ENCODE measurements around the gene PDC.

DNA sequence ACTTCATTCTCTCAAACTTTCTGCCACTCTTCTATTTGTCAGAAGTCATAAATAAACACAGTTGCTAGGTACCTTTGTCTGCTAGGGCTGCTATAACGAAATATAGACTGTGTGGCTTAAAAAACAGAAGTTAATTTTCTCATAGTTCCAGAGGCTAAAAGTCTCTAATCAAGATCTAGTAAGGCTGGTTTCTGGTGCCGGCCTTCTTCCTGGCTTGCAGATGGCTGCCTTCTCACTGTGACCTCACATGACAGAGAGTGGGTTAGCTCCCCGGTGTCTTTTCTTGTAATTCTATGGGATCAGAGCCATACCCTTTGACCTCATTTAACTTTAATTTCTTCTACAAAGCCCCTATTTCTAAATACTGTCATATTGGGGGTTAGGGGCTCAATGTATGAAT is 5.9 kb downstream of the PDC start:
- TF ChIP-seq SMC3 (IDR thresholded peaks at IDR 0.05): no peak
- TF ChIP-seq SREBF2 (IDR thresholded peaks at IDR 0.05): no peak
- no peak for TF ChIP-seq EHMT2 (IDR thresholded peaks at IDR 0.05; ENCODE audit: low read depth)
- no peak for TF ChIP-seq MAFK (IDR thresholded peaks at IDR 0.05; ENCODE audit: partially characterized antibody)
- TF ChIP-seq, protein P1, sequence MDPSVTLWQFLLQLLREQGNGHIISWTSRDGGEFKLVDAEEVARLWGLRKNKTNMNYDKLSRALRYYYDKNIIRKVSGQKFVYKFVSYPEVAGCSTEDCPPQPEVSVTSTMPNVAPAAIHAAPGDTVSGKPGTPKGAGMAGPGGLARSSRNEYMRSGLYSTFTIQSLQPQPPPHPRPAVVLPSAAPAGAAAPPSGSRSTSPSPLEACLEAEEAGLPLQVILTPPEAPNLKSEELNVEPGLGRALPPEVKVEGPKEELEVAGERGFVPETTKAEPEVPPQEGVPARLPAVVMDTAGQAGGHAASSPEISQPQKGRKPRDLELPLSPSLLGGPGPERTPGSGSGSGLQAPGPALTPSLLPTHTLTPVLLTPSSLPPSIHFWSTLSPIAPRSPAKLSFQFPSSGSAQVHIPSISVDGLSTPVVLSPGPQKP (IDR thresholded peaks at IDR 0.05; ENCODE audit: low read depth, low read length): no peak
- TF ChIP-seq, protein P2, sequence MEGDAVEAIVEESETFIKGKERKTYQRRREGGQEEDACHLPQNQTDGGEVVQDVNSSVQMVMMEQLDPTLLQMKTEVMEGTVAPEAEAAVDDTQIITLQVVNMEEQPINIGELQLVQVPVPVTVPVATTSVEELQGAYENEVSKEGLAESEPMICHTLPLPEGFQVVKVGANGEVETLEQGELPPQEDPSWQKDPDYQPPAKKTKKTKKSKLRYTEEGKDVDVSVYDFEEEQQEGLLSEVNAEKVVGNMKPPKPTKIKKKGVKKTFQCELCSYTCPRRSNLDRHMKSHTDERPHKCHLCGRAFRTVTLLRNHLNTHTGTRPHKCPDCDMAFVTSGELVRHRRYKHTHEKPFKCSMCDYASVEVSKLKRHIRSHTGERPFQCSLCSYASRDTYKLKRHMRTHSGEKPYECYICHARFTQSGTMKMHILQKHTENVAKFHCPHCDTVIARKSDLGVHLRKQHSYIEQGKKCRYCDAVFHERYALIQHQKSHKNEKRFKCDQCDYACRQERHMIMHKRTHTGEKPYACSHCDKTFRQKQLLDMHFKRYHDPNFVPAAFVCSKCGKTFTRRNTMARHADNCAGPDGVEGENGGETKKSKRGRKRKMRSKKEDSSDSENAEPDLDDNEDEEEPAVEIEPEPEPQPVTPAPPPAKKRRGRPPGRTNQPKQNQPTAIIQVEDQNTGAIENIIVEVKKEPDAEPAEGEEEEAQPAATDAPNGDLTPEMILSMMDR (IDR thresholded peaks at IDR 0.05): no peak
- no peak for TF ChIP-seq EP300 (IDR thresholded peaks at IDR 0.05)
- no peak for TF ChIP-seq CBX8 (IDR thresholded peaks at IDR 0.05)
- TF ChIP-seq POLR2A (IDR thresholded peaks at IDR 0.05; ENCODE audit: low read length): no peak
- no peak for TF ChIP-seq CEBPB (IDR thresholded peaks at IDR 0.05)
- no peak for TF ChIP-seq JUNB (IDR thresholded peaks at IDR 0.05)
